HL-60/S4 treated with phorbol 12-myristate 13-acetate at 8.2 ng/mL for 4 days and 3 days (cell line): ENCODE results near the gene OSBPL3.

Experiments
- in situ Hi-C: fragments of 300-500 bp; cut with MboI; formaldehyde crosslinking; loops from 2 replicates; pipeline ENCODE4 v1.15.0; 2022; ENCODE audit warnings: low sequenced_read_pairs

Gene OSBPL3

DNA sequence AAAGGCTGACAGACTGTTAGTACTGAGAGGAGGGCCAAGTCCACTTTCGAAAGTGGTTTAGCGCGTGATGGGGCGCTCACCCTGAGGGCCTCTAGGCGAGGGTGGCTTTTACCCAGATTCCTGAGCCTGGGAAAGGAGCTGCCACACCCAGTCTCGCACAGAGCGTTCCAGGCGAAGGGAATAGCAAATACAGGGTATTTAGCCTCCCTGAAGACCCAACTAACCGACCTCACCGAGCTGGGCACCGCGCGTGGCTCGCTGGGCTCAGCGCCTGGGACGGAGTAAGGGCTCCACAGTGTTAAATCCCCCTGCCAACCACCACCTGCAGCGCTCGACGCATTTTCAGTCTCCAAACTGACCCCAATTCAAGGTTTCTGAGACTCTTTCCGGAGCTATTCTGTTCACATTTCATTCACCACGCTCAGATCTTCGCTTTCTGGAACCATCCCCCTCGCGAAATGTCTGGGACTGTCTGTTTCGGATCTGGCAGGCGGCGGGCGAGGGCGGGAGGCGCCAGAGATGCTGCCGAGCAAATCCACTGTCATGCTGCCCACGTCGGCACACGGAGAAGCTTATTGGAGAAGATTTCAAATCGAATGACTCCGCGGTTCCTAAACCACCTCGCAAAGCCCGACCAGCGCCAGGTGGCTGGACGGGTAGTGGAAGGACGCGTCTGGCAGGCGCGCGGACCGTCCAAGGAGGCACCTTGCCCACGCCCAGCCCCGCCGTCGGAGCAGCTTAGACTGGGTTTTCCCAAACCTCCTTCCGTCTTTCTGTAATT lies 1.4 kb upstream of the OSBPL3 start:
- in situ Hi-C loops: loop anchor here (25.0 kb wide), 1 partner anchor 169 kb away; no protein-coding TSS in a partner anchor

DNA sequence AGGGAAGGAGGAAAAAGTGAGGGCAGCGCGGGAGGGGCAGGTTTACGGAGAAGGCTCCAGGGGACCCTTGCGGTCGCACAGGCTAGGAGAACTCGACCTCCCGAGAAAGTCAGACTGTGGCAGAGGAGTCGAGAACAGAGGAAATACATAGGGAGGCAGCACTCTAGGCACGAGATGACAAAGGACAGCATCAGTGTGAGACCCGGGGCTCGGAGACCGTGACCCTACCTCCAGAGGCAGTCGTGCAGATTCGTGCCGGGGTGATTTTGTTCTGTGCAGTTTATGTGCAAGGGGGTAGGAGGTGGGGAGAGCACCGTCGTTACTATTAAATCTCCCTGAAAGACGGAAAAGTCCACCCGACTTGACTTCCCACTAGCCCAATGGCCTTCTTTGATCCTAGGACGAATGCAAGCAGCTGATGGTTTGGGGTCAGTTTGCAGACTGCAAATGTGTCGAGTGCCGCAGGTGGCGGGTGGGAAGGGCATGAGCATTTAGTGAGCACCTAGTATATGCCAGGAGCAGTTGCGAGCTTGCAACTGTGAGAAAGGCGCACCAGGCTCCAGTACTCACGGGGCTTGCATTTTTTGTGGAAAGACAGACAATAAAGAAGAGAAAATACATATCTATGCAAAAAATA lies 674 bp upstream of the OSBPL3 start:
- in situ Hi-C loops: loop anchor here (25.0 kb wide), 1 partner anchor 168 kb away; no protein-coding TSS in a partner anchor

DNA sequence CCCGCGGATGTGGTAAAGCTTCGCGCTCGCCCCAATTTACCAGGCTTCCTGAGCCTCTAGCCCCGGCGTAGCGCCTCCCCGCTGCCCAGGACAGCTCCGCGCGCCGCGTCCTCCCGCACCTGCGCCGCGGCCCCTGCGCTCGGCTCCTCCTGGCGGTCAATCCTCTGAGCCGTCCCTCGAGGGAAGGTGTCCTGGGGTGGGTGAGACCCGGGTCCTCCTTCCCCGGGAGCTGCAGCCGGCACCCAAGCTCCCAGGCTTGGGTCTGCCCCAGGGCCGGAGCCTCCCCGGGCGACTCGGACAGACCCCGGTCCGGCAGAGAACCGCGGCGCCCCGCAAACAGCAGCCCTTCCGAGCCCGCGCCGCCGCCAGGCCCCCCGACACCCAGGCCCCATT lies 512 bp downstream of the OSBPL3 start:
- in situ Hi-C loops: loop anchor here (25.0 kb wide), 1 partner anchor 167 kb away; no protein-coding TSS in a partner anchor

DNA sequence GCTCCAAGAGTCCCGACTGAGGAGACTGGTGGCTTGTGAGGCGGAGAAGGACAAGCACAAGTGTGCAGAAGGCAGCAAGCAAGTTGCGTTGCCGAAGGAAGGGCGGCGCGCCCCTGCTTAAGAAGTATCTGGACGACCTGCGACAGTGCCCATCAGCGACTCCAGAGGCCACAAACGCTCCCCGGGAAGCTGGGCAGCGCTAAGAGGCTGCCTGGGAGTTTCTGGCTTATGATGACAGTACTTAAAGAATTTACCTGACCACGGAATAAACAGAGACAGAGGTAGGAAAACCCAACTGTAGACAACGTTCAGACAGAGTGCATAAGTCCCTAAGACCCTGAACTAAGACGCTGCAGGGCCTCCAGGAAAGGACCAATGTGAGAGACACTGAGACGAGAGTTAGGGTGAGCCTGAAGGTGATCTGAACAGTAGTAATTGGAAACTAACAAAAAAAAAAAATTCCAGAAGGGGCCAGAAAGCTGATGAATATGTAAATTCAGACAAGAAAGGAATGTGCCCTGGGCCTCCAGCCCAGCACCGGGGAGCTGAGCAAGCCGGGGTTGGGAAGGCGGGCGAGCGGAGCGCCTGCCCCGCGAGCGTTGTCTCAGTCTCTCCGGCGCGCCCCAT lies 1.0 kb downstream of the OSBPL3 start:
- in situ Hi-C loops: loop anchor here (25.0 kb wide), 1 partner anchor 167 kb away; no protein-coding TSS in a partner anchor

DNA sequence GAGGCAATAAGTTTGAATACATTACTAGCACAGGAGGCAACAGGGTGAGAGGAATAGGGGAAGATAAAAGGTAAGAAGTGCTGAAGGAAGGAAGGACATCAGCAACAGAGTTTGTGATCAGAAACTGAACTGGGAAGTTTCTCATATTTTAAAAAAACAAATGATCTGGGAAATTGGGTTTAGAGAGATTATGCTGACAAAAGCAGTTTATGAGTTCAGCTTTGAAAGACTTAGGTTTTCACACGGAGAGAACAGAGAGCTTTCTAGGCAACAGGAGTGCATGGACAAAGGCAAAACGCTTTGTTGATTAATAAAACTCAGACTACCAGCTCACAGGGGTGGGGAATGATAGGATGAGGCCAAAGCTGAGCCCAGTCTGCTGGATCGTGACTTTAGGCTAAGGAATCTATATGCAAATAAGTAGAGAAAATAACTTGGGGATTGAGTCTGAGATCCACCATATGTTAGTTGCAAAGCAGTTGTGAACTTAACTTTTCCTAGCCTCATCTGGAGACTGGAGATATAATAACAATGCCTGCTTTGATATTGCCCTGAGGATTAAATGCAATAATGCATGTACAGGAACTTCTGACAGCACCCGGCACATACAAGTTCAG lies 4.2 kb downstream of the OSBPL3 start:
- in situ Hi-C loops: loop anchor here (25.0 kb wide), 1 partner anchor 163 kb away; no protein-coding TSS in a partner anchor

DNA sequence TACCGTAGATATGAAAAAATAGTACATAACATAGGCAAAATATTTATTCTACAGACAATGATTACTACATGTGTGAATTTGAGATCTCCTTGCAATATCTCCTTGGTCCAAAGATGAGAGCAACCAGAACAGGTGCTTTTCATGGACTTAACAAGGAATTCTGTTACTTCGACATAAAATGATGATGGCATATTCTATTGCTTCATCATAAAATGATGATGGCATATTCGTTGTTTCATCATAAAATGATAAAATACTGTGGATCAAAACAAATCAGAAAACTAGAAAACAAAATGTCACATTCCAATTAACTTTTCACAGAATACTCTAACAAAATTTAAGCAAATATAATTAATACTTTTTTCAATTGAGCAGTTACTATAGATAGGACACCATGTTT lies 4.8 kb downstream of the OSBPL3 start:
- in situ Hi-C loops: loop anchor here (25.0 kb wide), 1 partner anchor 163 kb away; no protein-coding TSS in a partner anchor

DNA sequence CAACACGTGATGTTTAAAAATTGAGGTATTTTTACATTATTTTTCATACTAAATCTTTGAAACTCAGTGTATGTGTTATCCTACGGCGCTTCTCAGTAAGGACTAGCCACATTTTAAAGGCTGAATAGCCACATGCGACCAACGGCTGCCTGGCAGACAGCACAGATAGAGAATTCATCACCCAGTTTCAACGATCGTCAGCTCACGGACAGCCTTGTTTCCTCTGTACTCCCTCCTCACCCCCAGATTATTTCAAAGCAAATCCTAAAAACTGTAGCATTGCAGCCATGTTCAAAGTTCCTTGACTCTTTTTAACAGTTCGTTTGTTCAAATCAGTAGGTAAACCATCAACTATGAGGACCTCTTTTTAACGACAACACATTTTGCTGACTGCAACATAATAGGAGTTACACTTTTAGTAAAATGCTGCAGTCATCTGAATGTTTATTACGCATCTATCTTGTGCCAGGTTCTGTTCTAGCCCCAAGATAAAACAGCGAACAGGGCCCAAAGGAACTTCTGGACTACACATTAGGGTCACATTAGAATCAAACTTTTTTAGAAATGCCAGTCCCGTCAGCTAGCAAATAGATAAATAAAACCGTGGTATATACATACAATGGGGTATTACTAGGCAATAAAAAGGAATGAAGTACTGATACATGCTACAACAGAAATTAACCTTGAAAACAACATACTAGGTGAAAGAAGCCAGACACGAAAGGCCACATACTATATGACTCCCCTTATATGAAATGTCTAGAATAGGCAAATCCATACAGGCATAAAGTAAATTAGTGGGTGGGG lies 5.7 kb downstream of the OSBPL3 start:
- in situ Hi-C loops: no loop called here

DNA sequence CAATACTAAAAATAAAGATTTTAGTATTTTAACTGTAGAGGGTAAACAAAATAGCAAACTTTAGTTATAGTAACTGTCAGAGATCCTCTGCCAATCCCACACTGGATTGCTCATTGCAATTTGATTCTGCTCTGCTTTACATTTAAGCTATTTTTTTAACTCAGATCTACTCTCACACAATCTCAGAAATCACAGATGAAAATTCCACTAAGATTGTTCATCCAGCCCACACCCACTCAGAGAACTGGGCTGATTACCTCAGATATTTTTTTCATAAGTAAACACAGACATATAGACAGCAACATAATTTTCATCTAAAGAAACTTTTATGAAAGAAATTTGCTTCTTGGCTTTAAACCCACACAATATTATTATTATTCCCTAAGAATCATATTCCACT lies 7.0 kb downstream of the OSBPL3 start:
- in situ Hi-C loops: no loop called here

DNA sequence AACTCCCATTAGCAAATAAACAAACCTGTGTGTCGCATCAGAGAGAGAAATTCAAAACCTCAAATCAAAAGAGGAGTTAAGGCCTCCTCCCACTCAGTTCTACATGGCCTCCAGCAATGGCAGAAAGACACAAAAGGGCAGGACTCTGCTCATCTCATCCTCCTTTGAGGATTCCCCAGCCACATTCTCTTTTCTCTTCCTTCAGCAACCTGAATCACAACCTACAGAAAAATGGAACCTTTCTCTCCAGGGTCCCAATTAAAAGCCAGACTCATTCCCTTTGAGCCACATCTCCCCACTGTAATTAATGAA lies 7.9 kb downstream of the OSBPL3 start:
- in situ Hi-C loops: no loop called here

DNA sequence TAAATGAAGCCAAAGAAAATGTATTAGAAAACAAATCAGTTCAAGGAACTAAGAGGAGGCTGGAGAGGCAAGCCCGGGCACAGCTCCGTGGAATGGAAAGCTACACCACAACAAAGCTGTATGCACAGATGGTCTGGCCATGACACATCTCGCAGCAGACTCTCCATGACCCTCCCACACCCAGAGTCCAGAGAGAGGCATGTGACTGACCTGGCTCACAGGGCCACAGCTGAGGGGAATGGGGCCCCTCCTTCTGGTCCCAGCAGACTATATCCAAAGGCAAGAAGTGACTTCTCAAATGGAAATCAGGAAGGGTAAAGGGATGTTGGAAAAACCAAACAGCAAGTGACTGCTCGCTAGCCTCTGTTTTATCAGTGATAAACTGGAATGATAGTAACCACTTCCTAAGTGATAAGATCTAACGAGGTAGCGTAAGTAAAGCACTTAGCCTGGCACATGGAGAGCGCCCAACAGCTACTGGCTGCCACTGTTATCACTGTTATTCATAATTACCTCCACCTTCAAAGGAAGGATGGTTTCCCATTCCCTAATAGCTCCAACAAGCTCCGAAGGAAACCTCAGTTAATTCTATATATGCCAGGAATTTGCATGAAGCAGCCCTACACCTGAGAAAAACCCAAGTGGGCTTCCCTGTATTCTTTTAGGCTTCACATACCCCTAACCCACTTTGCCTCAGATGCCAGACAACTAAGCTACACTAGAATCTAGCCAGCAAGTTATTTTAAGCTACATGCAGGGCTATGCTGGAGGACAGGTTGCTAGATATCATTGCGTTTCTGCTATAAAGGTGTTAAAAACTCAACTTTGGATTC lies 8.4 kb downstream of the OSBPL3 start:
- in situ Hi-C loops: no loop called here

DNA sequence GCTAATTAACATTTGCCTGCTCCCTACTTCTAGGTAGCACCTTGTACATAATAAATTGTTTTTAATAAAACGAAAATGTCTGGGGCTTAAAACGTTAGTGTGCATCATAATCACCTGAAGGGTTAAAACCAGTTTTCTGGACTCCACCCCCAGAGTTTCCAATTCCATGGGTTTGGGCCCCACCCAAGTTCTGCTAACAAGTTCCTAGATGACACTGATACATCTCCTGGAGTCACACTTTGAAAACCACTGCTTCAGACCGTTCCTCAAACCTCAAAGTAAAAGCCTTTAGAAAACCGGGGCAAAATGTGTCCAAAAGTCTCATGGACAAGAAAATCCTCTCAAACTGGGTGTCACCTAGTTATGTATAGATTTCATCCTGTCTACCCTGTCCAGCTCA lies 9.3 kb downstream of the OSBPL3 start:
- in situ Hi-C loops: no loop called here

DNA sequence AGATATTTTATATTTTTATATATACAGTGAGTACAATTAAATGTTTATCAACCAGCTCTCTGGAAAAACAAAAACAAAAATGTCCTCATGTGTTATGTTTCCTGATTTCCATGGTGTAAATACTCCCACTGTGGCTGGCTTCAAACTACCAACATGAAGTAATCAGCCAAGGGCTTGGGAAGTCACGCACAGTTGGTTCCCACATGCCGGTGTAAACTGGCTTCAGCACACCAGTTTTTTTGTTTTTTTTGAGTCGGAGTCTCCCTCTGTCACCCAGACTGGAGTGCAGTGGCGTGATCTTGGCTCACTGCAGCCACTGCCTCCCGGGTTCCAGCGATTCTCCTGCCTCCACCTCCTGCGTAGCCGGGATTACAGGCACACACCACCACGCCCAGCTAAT lies 11.8 kb downstream of the OSBPL3 start:
- in situ Hi-C loops: no loop called here

DNA sequence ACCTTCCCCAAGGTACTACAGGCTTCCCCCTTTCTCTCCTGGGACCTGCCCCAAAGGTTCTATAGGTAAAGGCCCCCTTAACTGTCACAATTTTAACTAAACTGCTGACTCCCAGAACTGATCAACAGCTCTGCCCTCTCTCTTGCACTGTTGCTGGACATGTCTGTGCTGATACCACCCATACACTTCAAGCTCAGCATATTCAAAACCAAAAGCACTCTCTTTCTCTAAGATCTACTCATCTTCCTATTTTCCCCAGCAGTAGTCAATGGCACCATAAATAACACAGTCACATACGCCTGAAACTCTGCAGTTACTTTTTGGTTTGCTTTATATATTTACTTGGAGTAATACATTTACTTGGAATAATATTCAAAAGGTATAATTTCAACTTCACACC lies 12.3 kb downstream of the OSBPL3 start:
- in situ Hi-C loops: no loop called here

DNA sequence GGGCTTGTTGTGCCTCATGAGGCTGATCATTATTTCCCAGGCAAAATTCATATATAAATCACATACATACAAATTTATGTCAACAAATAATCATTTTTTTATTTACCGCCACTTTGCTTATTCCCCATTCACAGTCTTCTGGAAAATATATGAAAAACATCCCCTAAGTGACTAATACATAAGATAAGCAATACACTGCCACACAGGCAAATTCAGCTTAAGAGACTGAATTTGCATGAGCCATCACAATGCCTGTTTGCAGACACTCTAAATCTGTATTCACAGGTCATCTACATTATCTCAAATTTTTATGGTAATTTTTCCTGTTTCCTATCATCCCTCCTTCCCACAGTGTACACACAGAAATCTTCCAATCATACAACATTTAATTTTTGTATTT lies 13.2 kb downstream of the OSBPL3 start:
- in situ Hi-C loops: no loop called here

DNA sequence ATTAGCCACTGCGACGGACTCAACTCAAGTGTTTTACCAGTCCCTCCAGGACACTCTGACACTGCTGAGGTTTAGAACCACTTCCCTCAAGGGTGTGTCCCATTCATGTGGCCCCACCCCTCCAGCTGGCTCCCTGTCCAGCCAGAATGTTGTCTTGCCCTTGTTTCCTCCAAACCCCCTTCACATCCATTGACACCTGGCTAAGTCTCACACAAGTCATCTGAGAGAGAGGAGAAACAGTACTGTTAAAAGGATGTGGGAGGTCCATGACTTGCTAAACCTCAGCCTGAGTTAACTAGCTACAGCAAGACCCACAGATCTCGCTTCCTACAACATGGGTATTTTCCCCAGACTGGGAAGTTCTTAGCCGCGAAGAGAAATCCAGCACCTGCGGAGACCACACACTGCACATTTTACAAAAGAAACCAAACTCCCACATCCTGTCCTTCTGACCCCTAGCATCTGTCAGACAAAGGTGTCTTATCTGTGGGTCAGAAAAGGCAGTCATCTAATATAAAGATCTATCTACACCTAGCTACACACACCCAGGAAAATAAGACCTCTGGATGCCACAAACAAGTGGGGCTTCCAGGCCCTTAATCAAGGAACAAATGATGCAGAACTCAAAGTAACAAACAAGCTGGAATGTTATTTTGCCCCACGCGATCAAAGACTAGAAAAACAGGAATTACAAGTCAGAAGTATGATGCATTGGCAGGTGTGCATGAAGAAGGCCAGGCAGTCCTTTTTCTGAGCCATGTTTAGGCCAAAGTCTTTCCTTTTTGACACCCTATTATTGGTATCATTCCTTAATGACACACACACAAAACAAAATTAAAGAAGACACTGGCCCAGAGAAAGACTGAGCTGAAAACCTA lies 13.9 kb downstream of the OSBPL3 start:
- in situ Hi-C loops: no loop called here

DNA sequence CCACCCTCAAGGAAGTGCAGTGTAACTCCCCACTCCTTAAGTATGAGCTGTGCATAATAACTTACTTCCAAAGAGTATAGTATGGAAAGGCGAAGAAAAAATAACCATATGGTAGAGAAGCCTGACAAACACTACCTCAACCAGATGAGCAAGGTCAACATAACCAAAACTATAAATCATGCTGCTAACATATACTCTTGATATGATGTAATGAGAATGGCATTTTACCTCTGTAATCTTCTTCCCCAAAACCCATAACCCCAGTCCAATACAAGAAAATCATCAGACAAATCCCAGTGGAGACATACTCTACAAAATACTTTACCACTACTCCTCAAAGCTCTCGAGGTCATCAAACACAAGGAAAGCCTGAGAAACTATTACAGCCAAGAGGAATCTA lies 15.8 kb downstream of the OSBPL3 start:
- in situ Hi-C loops: no loop called here

DNA sequence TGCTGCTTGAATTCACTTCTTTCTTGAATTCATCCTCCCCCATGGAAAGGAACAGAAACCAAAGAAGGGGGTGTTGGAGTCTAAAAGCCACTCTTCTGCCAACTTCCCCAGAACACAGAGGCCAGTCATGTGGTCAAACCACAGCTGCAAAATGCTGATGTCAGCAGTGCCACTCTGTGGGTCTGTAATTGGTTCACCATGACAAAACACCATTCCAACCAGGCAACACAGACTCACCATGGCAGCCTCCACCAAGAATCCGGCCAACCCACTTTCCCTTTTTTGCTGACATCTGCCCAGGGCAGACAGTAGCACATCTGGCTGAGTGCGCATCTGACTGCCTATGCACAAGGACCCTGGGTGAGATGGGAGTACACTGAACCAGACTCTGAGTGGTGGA lies 16.8 kb downstream of the OSBPL3 start:
- in situ Hi-C loops: no loop called here

DNA sequence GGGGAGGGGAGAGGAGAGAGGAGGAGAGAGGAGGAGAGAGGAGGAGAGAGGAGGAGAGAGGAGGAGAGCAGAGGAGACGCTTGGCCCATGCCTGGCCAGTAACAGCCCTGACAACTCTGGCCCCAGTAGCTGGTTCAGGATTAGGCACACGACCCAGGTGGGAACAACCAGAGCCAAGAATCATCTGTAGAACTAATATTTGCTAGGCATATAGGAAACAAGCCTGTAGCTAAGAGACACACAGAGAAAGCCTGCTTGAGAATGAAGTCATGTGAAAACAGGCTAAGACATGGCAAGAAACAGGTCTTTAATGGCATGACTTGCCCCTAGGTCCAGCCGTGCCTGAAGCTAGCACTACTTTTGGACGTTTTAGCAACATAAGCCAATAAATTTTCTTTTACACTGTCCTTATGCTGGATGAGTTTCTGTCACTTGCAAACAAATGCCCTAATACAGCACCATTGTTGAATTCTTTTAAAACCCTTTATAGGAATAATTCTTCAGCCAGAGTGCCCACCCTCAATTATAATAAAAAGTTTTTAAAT lies 17.5 kb downstream of the OSBPL3 start:
- in situ Hi-C loops: no loop called here
